ENCODE measurements around the gene OSBPL8. TPM values are rescaled to one million over a fixed set of nuclear protein-coding genes. Genes with fewer than 3 reads are reported as not detected.

Gene OSBPL8
- total and polyA plus RNA-seq, 9 of the 15 experiments (the other 6 are each of a cell fraction or from before 2014, with no cell fraction given), result 17.4 to 82.7 (median 42.8) TPM

DNA sequence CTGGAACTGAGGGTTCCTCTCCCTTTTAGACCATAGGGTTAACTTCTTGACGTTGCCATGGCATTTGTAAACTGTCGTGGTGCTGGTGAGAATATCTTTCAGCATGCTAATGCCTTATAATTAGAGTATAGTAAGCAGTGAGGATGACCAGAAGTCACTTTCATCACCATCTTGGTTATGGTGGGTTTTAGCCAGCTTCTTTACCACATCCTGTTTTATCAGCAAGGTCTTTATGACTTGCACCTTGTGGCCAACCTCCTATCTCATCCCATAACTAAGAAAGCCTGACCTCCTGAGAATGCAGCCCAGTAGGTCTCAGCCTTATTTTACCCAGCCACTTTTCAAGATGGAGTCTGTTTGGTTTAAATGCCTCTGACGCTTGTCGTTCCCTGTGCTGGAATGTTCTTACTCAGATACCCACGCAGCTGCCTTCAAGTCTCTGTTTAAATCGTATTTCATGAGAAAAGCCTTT, 255.5 kb downstream of the OSBPL8 start (continued):
- TF ChIP-seq ZNF184 (CRISPR knock-in tag; IDR thresholded peaks at IDR 0.05) (no peak), CHD2 (IDR thresholded peaks at IDR 0.05; ENCODE audit: low read depth, low read length) (no peak), POLR2B (IDR thresholded peaks at IDR 0.05; ENCODE audit: low read depth, partially characterized antibody) (no peak), ZNF609 (CRISPR knock-in tag; IDR thresholded peaks at IDR 0.05; ENCODE audit: borderline replicate concordance) (no peak), SMARCB1 (IDR thresholded peaks at IDR 0.05; ENCODE audit: insufficient read length, low read depth) (no peak), ZNF174 (CRISPR knock-in tag; IDR thresholded peaks at IDR 0.05) (no peak), TBL1XR1 (IDR thresholded peaks at IDR 0.05; ENCODE audit: low read length in 2 of 2) (no peak), EP300 (IDR thresholded peaks at IDR 0.05; ENCODE audit: low read length) (no peak), STAT6 (CRISPR knock-in tag; IDR thresholded peaks at IDR 0.05) (no peak), ZFX (CRISPR knock-in tag; IDR thresholded peaks at IDR 0.05) (no peak), CCAR2 (IDR thresholded peaks at IDR 0.05; ENCODE audit: low read depth, low read length) (no peak)
- TF ChIP-seq, protein P1, sequence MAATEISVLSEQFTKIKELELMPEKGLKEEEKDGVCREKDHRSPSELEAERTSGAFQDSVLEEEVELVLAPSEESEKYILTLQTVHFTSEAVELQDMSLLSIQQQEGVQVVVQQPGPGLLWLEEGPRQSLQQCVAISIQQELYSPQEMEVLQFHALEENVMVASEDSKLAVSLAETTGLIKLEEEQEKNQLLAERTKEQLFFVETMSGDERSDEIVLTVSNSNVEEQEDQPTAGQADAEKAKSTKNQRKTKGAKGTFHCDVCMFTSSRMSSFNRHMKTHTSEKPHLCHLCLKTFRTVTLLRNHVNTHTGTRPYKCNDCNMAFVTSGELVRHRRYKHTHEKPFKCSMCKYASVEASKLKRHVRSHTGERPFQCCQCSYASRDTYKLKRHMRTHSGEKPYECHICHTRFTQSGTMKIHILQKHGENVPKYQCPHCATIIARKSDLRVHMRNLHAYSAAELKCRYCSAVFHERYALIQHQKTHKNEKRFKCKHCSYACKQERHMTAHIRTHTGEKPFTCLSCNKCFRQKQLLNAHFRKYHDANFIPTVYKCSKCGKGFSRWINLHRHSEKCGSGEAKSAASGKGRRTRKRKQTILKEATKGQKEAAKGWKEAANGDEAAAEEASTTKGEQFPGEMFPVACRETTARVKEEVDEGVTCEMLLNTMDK (IDR thresholded peaks at IDR 0.05; ENCODE audit: borderline replicate concordance, insufficient read depth, low read depth, low read length, poor library complexity, severe bottlenecking), result no peak
- TF ChIP-seq, protein P2, sequence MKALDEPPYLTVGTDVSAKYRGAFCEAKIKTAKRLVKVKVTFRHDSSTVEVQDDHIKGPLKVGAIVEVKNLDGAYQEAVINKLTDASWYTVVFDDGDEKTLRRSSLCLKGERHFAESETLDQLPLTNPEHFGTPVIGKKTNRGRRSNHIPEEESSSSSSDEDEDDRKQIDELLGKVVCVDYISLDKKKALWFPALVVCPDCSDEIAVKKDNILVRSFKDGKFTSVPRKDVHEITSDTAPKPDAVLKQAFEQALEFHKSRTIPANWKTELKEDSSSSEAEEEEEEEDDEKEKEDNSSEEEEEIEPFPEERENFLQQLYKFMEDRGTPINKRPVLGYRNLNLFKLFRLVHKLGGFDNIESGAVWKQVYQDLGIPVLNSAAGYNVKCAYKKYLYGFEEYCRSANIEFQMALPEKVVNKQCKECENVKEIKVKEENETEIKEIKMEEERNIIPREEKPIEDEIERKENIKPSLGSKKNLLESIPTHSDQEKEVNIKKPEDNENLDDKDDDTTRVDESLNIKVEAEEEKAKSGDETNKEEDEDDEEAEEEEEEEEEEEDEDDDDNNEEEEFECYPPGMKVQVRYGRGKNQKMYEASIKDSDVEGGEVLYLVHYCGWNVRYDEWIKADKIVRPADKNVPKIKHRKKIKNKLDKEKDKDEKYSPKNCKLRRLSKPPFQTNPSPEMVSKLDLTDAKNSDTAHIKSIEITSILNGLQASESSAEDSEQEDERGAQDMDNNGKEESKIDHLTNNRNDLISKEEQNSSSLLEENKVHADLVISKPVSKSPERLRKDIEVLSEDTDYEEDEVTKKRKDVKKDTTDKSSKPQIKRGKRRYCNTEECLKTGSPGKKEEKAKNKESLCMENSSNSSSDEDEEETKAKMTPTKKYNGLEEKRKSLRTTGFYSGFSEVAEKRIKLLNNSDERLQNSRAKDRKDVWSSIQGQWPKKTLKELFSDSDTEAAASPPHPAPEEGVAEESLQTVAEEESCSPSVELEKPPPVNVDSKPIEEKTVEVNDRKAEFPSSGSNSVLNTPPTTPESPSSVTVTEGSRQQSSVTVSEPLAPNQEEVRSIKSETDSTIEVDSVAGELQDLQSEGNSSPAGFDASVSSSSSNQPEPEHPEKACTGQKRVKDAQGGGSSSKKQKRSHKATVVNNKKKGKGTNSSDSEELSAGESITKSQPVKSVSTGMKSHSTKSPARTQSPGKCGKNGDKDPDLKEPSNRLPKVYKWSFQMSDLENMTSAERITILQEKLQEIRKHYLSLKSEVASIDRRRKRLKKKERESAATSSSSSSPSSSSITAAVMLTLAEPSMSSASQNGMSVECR (CRISPR knock-in tag; IDR thresholded peaks at IDR 0.05), result no peak
